GM12872 (cell line): ENCODE data around the gene ELN.

Experiments
- TF ChIP-seq, protein P1 (sequence below): IDR thresholded peaks from 3 replicates; pipeline ENCODE4 v1.5.1; 2011; ENCODE audit warnings: low read depth, mild to moderate bottlenecking, low read length, moderate library complexity; ENCODE audit not compliant: insufficient read depth

ELN gene

DNA sequence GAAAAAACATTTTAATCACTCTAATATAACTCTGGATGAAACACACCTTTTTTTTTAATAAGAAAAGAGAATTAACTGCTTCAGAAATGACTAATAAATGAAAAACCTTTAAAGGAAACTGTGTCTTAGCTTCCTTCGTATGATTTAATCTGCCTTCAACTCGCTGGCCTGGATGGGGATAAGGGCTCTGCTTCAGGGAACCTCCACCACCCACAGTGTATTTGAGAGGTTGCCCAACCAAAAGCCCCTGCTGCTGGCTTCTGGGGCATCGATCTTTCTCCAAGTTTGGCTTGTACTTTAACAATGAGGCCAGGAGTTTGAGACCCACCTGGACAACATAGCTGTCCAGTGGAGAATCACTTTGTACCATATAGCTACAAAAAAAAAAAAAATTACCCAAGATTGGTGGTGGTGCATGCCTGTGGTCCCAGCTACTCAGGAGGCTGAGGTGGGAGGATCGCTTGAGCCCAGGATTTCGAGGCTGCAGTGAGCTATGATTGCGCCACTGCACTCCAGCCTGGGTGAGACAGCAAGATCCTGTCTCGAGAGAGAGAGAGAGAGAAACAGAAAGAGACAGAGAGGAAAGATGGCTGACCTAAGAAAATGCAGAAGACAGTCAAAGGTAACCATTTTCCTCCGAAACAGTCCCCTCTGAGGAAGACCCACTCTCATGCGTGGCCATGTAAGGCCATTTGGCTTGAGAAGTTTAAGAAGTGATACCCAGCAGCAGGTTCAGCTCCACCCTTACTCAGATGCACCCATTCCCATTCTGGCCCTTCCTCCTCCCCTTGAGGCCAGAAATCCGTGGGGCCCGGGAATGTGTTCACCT lies 42.0 kb downstream of the ELN start:
- TF ChIP-seq, protein P1, sequence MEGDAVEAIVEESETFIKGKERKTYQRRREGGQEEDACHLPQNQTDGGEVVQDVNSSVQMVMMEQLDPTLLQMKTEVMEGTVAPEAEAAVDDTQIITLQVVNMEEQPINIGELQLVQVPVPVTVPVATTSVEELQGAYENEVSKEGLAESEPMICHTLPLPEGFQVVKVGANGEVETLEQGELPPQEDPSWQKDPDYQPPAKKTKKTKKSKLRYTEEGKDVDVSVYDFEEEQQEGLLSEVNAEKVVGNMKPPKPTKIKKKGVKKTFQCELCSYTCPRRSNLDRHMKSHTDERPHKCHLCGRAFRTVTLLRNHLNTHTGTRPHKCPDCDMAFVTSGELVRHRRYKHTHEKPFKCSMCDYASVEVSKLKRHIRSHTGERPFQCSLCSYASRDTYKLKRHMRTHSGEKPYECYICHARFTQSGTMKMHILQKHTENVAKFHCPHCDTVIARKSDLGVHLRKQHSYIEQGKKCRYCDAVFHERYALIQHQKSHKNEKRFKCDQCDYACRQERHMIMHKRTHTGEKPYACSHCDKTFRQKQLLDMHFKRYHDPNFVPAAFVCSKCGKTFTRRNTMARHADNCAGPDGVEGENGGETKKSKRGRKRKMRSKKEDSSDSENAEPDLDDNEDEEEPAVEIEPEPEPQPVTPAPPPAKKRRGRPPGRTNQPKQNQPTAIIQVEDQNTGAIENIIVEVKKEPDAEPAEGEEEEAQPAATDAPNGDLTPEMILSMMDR, result no peak

DNA sequence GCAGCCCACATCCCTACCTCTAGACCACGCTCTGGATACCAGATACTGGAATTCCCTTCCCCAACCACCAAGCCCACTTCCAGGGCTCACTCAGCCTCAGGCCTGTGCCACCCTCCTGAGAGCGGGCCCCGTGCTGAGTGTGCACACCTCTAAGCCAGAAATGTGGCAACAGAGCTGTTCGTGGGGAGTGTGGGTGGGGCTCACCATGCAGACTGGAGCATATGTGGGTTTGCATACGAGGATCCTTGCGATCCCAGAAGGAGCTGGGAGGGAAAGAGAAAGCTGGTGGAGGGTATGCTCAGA lies 42.6 kb downstream of the ELN start:
- TF ChIP-seq, protein P1, result no peak

- TF ChIP-seq, protein P1, result no peak
Measured at GRCh38 chr7:74071121-74071520, 43.1 kb downstream of the ELN start.

DNA sequence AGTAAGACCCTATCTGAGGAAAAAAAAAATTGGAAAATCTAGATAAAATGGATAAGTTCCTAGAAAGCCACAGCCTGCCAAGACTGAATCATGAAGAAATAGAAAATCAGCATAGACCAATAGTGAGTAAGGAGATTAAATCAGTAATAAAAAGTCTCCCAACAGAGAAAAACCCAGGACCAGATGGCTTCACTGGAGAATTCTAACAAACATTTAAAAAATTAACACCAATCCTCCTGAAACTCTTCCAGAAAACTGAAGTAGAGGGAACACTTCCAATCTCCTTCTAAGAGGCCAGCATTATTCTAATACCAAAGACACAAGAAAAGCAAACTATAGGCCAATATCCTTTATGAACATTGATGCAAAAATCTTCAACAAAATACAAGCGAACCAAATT lies 46.8 kb downstream of the ELN start:
- TF ChIP-seq, protein P1, result no peak

DNA sequence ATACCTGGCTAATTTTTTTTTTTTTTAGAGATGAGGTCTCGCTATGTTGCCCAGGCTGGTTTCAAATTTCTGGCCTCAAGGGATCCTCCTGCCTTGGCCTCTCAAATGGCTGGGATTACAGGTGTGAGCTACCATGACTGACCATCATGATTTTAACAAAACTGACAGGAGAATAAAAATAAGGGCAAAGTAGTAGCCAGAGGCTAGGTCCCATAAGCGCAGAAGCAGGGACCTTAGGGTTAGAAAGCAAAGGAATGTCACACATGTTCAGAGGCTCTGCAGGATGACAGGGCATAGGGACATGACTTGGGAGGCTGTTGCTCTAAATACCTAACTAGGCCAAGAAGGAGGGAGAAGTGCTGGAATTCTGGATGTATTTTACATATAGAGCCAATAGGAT lies 50.5 kb downstream of the ELN start:
- TF ChIP-seq, protein P1, result no peak

DNA sequence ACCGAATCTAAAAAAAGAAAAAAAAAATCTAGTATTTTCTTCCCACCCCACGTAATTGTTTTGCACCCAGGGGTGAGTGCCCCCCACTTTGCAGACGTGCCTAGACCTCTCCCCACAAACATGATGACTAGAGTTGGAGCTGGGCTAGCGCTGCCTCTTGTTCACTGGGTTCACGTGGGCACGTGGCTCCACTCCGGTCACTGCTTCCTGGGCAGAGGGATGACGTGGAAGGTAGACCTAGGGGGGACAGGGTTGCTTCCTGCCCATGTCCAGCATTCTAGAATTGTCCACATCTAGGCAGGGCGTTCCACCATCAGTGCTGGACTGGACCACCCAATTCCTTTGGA lies 54.8 kb downstream of the ELN start:
- TF ChIP-seq, protein P1, result no peak

- TF ChIP-seq, protein P1, result no peak
Measured at GRCh38 chr7:74083117-74083876, 55.3 kb downstream of the ELN start, which contains the start of gene LIMK1. Gene LIMK1 (plus strand): TSS chr7:74083804. CDS start chr7:74083991, 187 bp downstream.
